T1000 (cell line): Measurements from ENCODE around the gene INSYN1.
"Not testable (repeated sequence)": the region's sequence is repeated elsewhere in the genome, so short reads cannot be mapped to it uniquely, and the experiment has no call there.

Experiments used
- DNase-seq: peaks from one replicate; lab custom pipeline; 2025; ENCODE audit warnings: mixed read lengths; lab: John Stamatoyannopoulos, UW

Gene INSYN1

DNA sequence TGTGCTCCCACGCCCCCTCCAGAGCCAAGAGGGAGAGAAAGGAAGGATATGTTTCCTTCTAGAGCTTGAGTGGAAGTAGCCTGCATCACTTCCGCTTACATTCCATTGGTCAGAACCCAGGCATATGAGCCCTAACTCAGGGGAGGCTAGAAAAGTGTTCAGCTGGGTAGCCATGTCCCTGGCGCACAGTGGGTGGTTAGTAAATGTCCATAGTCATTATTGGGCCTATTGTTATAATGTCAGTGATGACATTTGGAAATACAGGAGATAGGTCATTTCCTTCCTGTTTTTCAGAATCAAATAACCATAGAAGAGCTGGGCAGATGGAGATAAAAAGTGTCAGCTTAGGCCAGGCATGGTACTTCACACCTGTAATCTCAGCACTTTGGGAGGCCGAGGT is 41.6 kb downstream of the INSYN1 start:
- no peak for DNase-seq

- no peak for DNase-seq
These were observed 42.8 kb downstream of the INSYN1 start for GRCh38 chr15:73710321-73710720.

DNA sequence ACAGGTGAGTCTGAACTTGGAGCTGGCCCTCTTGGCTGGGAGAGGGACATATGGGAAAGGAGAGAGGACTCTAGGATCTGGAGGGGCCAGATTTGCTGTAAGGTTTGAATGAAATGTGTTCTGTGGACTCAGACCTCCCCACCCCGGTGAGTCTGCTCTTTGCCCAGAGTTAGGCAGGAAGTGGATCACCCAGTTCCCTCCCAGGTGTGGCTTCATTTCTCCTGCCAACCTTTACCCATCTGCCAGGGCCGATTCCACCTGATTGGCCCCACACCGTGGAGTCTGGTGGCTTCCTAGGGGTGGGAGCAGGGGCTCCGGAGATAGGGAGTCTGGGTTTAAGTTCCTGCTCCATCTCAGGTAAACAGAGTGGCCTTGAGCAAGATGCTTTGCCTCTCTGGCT is 43.5 kb downstream of the INSYN1 start:
- no peak for DNase-seq

GRCh38 chr15:73709241-73709640 is 43.9 kb downstream of the INSYN1 start:
- DNase-seq = no peak

DNA sequence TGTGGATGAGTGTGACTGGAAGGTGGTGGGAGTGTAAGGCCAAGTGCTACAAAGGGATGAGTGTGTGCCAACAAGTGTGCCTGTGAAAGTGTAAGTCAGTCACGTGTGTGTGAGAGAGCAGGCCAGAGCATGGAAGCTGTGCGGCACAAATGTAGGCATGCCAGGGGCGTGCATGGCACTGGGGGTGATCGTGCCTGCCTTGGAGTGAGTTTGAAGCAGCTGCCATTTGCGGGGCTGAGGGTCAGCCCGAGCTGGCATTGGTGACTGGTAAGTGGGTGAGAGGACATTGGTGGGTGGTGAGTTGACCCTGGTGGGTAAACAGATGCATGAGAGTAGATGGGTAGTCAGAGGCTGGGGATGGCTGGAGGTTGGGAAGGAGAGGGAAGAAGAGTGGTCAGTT is 44.5 kb downstream of the INSYN1 start:
- DNase-seq = no peak

DNA sequence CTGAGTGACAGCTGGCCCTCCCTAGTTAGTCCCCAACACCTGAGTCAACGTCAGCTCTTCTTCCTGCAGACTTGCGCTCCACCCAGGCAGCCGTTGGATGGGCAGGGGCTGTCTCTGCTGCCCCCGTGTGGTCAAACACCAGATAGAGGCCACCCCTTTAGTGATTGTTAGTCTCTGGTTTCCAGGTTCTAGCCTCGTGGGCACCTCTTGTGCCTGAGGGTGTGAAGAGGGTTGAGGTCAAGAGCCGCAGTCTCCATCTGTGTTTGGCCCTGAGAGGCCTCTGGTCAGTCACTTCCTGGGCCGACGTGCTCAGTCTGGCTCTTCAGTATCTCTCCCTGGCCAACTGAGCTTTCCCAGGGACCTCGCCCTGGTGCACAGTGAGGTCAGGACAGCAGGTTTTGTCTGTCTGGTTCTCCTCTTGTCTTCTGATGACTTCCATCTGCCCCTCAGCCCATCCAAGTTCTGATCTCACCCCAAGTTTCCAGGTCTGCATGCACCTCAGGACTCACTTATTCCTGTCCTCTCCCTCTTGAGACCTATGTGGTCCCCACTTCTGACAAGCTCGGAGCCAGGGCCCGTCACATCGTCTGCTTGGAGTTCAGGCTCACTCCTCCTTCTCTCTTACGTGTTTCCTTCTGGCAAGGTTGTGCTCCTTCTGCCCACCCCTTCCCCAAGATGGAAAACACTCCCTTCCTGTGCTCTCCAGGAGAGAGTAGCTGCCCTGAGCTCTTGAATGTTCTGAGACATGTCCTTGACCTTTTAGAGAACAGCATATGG is 48.1 kb downstream of the INSYN1 start:
- DNase-seq = no peak

GRCh38 chr15:73704142-73704868 is 48.8 kb downstream of the INSYN1 start:
- DNase-seq = not testable (repeated sequence)

DNA sequence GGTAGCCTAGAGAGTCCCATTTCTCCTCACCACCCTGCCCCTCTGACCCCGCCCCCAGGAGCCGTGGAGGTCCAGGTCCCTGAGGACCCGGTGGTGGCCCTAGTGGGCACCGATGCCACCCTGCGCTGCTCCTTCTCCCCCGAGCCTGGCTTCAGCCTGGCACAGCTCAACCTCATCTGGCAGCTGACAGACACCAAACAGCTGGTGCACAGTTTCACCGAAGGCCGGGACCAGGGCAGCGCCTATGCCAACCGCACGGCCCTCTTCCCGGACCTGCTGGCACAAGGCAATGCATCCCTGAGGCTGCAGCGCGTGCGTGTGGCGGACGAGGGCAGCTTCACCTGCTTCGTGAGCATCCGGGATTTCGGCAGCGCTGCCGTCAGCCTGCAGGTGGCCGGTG is 49.5 kb downstream of the INSYN1 start:
- not testable (repeated sequence) for DNase-seq

DNA sequence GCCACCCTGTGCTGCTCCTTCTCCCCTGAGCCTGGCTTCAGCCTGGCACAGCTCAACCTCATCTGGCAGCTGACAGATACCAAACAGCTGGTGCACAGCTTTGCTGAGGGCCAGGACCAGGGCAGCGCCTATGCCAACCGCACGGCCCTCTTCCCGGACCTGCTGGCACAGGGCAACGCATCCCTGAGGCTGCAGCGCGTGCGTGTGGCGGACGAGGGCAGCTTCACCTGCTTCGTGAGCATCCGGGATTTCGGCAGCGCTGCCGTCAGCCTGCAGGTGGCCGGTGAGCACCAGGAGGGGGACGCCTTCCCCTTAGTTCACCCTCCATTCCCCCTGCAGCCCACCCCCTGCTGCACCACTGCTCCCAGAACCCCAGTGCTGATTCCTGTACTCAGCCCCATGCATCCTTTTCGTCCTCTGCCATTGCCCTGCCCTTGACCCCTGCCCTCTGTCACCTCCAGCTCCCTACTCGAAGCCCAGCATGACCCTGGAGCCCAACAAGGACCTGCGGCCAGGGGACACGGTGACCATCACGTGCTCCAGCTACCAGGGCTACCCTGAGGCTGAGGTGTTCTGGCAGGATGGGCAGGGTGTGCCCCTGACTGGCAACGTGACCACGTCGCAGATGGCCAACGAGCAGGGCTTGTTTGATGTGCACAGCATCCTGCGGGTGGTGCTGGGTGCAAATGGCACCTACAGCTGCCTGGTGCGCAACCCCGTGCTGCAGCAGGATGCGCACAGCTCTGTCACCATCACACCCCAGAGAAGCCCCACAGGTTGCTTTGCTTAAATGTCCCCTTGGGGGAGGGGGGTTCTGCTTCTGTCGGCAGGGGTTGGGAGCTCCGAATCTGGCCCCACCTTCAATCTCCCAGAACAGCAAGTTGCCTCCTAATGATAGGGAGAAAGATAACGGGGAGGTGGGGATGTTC is 50.6 kb downstream of the INSYN1 start:
- not testable (repeated sequence) for DNase-seq

GRCh38 chr15:73700041-73700842 is 52.9 kb downstream of the INSYN1 start:
- DNase-seq = peak; percentile 18

DNA sequence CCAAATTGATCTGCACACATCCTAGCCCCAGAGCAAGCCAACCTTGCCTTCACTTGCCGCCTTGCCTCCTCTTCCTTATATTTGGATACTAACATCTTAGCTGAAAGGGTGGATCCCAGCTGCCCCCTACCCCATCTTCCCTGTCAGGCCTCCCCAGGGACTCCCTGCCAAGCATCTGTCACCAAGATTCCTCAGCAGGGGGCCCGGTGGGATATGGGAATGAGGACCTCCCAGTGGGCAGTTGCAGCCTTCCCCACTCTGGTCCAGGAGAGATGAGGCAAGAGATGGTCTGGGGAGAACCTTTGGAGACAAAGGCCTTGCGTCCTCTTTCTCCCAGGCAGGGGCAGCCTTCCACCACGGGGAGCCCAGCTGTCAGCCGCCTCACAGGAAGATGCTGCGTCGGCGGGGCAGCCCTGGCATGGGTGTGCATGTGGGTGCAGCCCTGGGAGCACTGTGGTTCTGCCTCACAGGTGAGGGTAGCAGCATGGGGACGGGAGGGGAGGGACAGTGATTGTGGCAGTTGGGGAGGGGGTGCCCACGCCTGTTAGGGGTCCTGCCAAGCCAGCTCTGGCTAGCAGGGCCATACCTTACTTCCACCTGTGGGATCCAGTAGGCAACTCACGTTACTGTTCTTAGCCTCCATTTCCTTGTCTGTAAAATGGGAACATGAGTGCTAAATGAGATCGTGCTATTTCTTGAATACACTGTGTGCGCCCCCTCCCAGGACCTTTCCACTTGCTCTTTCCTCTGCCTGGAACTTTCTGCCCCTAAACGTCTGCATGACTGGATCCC is 53.7 kb downstream of the INSYN1 start:
- no peak for DNase-seq

DNA sequence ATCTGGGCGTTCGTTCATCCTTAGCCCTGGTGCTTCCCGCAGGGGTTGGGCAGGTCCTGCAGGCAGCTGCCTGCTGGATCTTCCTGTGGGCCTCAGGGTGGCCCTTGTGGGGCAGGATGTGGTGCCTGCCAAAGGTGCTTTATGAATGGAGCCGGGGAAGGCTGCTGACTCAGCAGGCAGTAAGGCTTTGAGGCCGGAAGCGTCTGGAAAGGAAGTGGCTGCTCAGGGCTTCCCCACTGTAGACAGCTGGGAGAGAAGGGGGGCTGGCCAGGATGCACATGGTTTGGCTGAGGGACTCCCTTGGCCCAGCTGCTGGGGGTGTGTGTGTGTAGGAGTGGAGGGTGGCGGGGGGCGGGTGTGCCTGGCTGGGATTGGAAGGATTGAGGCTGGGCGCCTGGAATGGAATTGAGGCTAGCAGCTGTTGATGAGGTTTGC is 56.1 kb downstream of the INSYN1 start:
- peak; percentile 75 for DNase-seq

DNA sequence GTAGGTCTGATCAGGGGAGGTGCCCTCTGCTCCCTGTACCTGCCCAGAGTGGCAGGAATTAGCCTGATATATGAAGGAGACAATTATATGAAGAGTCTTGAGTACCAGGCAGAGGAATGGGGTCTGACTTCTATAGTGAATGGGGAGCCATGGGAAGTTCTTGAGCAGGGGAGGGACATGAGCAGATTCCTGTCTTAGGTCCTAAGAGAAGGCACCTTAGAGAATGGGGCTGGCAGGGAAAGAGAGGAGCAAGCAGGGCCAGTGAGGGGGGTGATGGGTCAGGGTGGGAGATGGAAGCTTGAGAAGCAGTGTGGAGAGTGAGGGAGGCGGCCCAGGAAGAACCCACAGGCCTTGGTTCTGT is 56.5 kb downstream of the INSYN1 start:
- DNase-seq = no peak

GRCh38 chr15:73695773-73696640 is 57.1 kb downstream of the INSYN1 start:
- no peak for DNase-seq

GRCh38 chr15:73694419-73694818 is 58.7 kb downstream of the INSYN1 start:
- no peak for DNase-seq

DNA sequence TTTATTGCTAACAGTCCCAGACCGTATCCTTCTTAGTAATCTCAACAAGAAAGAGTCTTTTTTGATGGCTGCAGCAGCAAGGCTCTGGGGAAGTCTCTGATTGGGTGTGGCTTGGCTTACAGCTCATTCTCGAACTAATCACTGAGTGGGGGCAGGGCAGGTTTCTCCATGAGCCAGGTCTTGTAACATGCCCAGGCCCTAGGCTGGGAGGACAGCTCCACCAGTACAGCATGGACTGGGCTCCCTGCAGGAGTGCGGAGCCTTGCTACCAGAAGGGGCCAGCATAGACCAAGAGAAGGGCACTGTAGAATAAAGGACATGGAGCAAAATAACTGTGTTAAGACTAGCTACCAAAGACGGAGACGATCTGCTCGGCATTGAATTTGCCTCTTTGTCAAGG is 61.8 kb downstream of the INSYN1 start:
- DNase-seq = no peak

DNA sequence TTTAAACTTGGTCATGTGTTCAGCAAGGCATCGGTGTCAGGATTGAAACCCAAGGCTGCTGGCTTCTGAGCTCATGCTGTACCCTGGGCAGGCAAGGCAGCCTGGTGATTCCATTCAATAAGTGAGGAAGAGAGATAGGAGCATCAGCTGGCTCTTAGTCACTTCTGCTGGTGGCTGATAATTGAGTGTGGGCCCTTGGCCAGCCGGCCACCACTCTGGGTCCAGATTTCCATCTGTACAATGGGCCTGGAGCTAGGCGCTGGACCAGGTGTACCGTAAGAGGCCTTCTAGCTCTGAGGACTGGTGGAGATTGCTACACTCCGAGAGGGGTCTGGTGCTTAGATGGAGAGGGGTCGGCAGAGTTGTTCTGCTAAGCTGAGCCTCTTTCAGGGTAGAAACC is 64.7 kb downstream of the INSYN1 start:
- no peak for DNase-seq

DNA sequence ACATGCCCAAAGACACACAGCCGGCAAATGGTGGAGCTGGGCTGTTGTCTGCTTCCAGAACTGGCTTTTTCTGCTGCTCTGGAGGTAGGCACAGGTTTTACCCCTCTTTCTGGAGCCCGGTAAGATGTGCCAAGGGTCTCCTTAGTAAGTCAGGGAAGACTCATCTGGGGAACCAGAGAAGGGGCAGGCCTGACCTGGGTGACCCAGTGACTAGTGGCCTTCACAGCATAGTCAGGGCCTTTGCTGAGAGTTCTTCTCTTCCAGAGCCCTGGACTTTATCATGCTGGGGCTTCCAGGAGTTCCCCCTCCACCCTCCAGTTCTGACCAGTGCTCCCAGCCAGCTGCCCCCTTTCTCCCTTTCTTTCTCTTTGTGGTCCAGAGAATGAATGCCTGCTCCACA is 65.8 kb downstream of the INSYN1 start:
- DNase-seq = no peak

DNA sequence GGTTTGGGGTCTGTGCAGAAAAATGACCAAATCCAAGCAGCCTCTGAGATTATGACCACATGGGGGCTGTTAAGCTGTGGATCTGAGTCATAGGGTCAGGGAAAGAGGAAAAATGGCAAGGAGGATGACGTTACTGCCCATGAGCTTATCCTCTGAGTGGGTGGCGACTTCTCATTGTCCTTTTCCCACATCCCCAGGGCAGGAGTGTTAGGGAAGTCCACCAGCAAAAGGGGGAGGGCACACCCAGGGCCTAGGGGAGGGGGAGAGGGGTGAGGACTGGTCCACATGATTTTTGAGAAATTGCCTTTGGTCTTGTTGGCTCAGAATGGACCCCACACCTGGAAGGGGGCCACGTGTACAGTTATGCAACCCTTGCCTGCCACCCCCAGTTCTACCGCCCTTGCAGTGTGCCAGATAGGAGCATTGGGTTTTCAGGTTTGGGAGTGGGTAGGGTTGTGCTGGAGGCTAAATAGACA is 66.3 kb downstream of the INSYN1 start:
- peak; percentile 36 for DNase-seq

DNA sequence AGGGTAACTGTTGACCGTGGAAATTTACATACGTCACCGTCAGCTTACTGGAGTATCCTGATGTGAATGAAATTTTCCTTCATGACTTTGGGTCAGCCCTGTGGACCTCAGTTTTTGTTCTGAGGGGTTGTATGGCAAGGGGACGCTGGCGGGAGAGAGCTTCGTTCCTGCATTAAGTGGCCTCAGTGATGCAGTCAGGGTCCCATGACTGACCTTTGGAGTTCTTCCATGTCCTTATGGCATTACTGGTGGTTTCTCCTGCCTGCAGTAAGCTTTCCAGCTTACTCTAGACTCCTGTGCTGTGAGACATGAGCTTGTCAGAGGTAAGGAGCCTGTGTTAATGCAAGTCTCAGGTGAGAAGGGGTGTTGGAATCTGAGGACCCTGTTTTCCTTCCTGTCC is 67.2 kb downstream of the INSYN1 start:
- DNase-seq = no peak
